ENCODE measurements around the gene TRAPPC6A. TPM values are rescaled to one million over a fixed set of nuclear protein-coding genes. Genes with fewer than 3 reads are reported as not detected.

TRAPPC6A gene
- 38.9 and 46.3 TPM in 2 replicates for total RNA-seq

GRCh38 chr19:45177817-45178261, at the start of gene TRAPPC6A:
TRAPPC6A (minus strand) TSS chr19:45178237; CDS start chr19:45178218, 19 bp downstream.
- intact Hi-C loops (cut with micrococcal nuclease): loop anchor here (1.0 to 10.0 kb wide), 15 partner anchors 9 to 817 kb away; partner anchors contain the start of genes CCDC61, CLASRP, CLPTM1 and MARK4

- intact Hi-C loops (cut with micrococcal nuclease): no loop called here
Measured at GRCh38 chr19:45224645-45225044, 46.6 kb upstream of the TRAPPC6A start.

GRCh38 chr19:45223879-45224278, 45.8 kb upstream of the TRAPPC6A start:
- intact Hi-C loops (cut with micrococcal nuclease): no loop called here

- intact Hi-C loops (cut with micrococcal nuclease): no loop called here
Measured at GRCh38 chr19:45222724-45223123, 44.7 kb upstream of the TRAPPC6A start.

- intact Hi-C loops (cut with micrococcal nuclease): no loop called here
Measured at GRCh38 chr19:45218911-45219743, 41.1 kb upstream of the TRAPPC6A start.

GRCh38 chr19:45218426-45218825, 40.4 kb upstream of the TRAPPC6A start:
- intact Hi-C loops (cut with micrococcal nuclease): no loop called here

GRCh38 chr19:45217957-45218334, 39.9 kb upstream of the TRAPPC6A start:
- intact Hi-C loops (cut with micrococcal nuclease): no loop called here

- intact Hi-C loops (cut with micrococcal nuclease): no loop called here
Measured at GRCh38 chr19:45217193-45217956, 39.3 kb upstream of the TRAPPC6A start.

GRCh38 chr19:45216667-45217066, 38.6 kb upstream of the TRAPPC6A start:
- intact Hi-C loops (cut with micrococcal nuclease): no loop called here

GRCh38 chr19:45215391-45216191, 37.6 kb upstream of the TRAPPC6A start:
- intact Hi-C loops (cut with micrococcal nuclease): no loop called here

- intact Hi-C loops (cut with micrococcal nuclease): no loop called here
Measured at GRCh38 chr19:45213031-45213430, 35.0 kb upstream of the TRAPPC6A start.

GRCh38 chr19:45211751-45212381, 33.8 kb upstream of the TRAPPC6A start:
- intact Hi-C loops (cut with micrococcal nuclease): no loop called here

- intact Hi-C loops (cut with micrococcal nuclease): no loop called here
Measured at GRCh38 chr19:45206328-45206727, 28.3 kb upstream of the TRAPPC6A start.

- intact Hi-C loops (cut with micrococcal nuclease): no loop called here
Measured at GRCh38 chr19:45205810-45206209, 27.8 kb upstream of the TRAPPC6A start.

GRCh38 chr19:45202637-45203036, 24.6 kb upstream of the TRAPPC6A start:
- intact Hi-C loops (cut with micrococcal nuclease): no loop called here

GRCh38 chr19:45200568-45200967, 22.5 kb upstream of the TRAPPC6A start:
- intact Hi-C loops (cut with micrococcal nuclease): no loop called here

- intact Hi-C loops (cut with micrococcal nuclease): no loop called here
Measured at GRCh38 chr19:45195764-45196163, 17.7 kb upstream of the TRAPPC6A start.

- intact Hi-C loops (cut with micrococcal nuclease): no loop called here
Measured at GRCh38 chr19:45191375-45191774, 13.3 kb upstream of the TRAPPC6A start.

- intact Hi-C loops (cut with micrococcal nuclease): no loop called here
Measured at GRCh38 chr19:45189971-45190370, 11.9 kb upstream of the TRAPPC6A start.

GRCh38 chr19:45187421-45188100, 9.5 kb upstream of the TRAPPC6A start:
- intact Hi-C loops (cut with micrococcal nuclease): loop anchor here (1.0 kb wide), 5 partner anchors 9 to 198 kb away; partner anchors contain the start of genes BLOC1S3 and TRAPPC6A

Measured in T-helper 1 cell treated with Interleukin-12 subunit alpha and Interleukin-12 subunit beta and Interleukin-4 antibody, amounts not matched to agents 30 ng/mL and 1 ng/mL, for 36 hours (primary cell).